Skeletal muscle satellite cell (primary cell): ENCODE results near the gene SYVN1.
A peak's percentile ranks its signal among the peaks of the same experiment; 100 is the strongest.

ENCODE experiments used
- H3K27me3 ChIP-seq: 2 replicates; pipeline ENCODE4 v1.7.0; 2013; ENCODE audit warnings: low read length; ENCODE audit not compliant: control insufficient read depth, insufficient read depth
- H3K36me3 ChIP-seq: 2 replicates; pipeline ENCODE4 v1.7.0; 2013; ENCODE audit warnings: mild to moderate bottlenecking, control low read depth, low read length; ENCODE audit not compliant: insufficient read depth
- H3K4me1 ChIP-seq: 2 replicates; pipeline ENCODE4 v1.7.0; 2013; ENCODE audit warnings: low read length; ENCODE audit not compliant: control insufficient read depth, insufficient read depth
- H3K4me2 ChIP-seq: 2 replicates; pipeline ENCODE4 v1.7.0; 2013; ENCODE audit warnings: mild to moderate bottlenecking, low read length
- H3K4me3 ChIP-seq: 2 replicates; pipeline ENCODE4 v1.7.0; 2013; ENCODE audit warnings: low read length
- H3K9ac ChIP-seq: 2 replicates; pipeline ENCODE4 v1.7.0; 2013; ENCODE audit warnings: mild to moderate bottlenecking, low read depth, low read length, moderate library complexity
- H3K9me3 ChIP-seq: replicated peaks from 2 replicates; pipeline ENCODE4 v1.7.0; 2013; ENCODE audit warnings: mild to moderate bottlenecking, control low read depth, low read length

Gene SYVN1

GRCh38 chr11:65166893-65167292 is 32.6 kb upstream of the SYVN1 start:
- H3K4me2 ChIP-seq: no peak overlapping the region
- no peaks in the 10 kb centered on the region for H3K9me3 ChIP-seq
- H3K9ac ChIP-seq: no peak overlapping the region

GRCh38 chr11:65165410-65166317 is 31.3 kb upstream of the SYVN1 start:
- H3K4me1 ChIP-seq: peaks cover 8% of the 10 kb centered on the region
- no peak overlapping the region for H3K9ac ChIP-seq
- H3K4me3 ChIP-seq: peak overlapping the region; percentile 3
- H3K4me2 ChIP-seq: peak overlapping the region; percentile 22
- H3K9me3 ChIP-seq: no peaks in the 10 kb centered on the region
- peaks cover 2% of the 10 kb centered on the region for H3K27me3 ChIP-seq
- no peaks in the 10 kb centered on the region for H3K36me3 ChIP-seq

More at GRCh38 chr11:65166893-65167292, 32.6 kb upstream of the SYVN1 start:
- Histone ChIP-seq H3K4me1 (peaks cover 8% of the 10 kb centered on the region), H3K4me3 (no peak overlapping the region), H3K27me3 (no peaks in the 10 kb centered on the region), H3K36me3 (no peaks in the 10 kb centered on the region)

- H3K4me3 ChIP-seq: no peak overlapping the region
- no peaks in the 10 kb centered on the region for H3K4me1 ChIP-seq
- peaks cover 3% of the 10 kb centered on the region for H3K27me3 ChIP-seq
- no peaks in the 10 kb centered on the region for H3K9me3 ChIP-seq
- no peak overlapping the region for H3K4me2 ChIP-seq
- no peaks in the 10 kb centered on the region for H3K36me3 ChIP-seq
- no peak overlapping the region for H3K9ac ChIP-seq
Measured at GRCh38 chr11:65163684-65164083, 29.4 kb upstream of the SYVN1 start.

- Histone ChIP-seq H3K36me3 (no peaks in the 10 kb centered on the region), H3K4me2 (no peak overlapping the region), H3K4me1 (no peaks in the 10 kb centered on the region), H3K27me3 (peaks cover 3% of the 10 kb centered on the region), H3K9ac (no peak overlapping the region), H3K4me3 (no peak overlapping the region), H3K9me3 (no peaks in the 10 kb centered on the region)
Measured at GRCh38 chr11:65160643-65161042, 26.3 kb upstream of the SYVN1 start.

GRCh38 chr11:65159012-65159411 is 24.7 kb upstream of the SYVN1 start:
- H3K9me3 ChIP-seq: no peaks in the 10 kb centered on the region
- no peaks in the 10 kb centered on the region for H3K36me3 ChIP-seq
- H3K4me1 ChIP-seq: no peaks in the 10 kb centered on the region
- peaks cover 3% of the 10 kb centered on the region for H3K27me3 ChIP-seq
- H3K4me3 ChIP-seq: no peak overlapping the region
- H3K9ac ChIP-seq: no peak overlapping the region
- no peak overlapping the region for H3K4me2 ChIP-seq

- H3K4me1 ChIP-seq: no peaks in the 10 kb centered on the region
- no peak overlapping the region for H3K4me2 ChIP-seq
- H3K4me3 ChIP-seq: no peak overlapping the region
- no peak overlapping the region for H3K9ac ChIP-seq
- H3K36me3 ChIP-seq: no peaks in the 10 kb centered on the region
- no peaks in the 10 kb centered on the region for H3K9me3 ChIP-seq
- peaks cover 7% of the 10 kb centered on the region for H3K27me3 ChIP-seq
Measured at GRCh38 chr11:65157336-65157735, 23.0 kb upstream of the SYVN1 start.

- Histone ChIP-seq H3K9ac (no peak overlapping the region), H3K4me1 (no peaks in the 10 kb centered on the region), H3K4me2 (no peak overlapping the region), H3K4me3 (no peak overlapping the region), H3K9me3 (no peaks in the 10 kb centered on the region), H3K36me3 (no peaks in the 10 kb centered on the region), H3K27me3 (peaks cover 10% of the 10 kb centered on the region)
Measured at GRCh38 chr11:65156926-65157325, 22.6 kb upstream of the SYVN1 start.

- H3K9ac ChIP-seq: no peak overlapping the region
- H3K36me3 ChIP-seq: no peaks in the 10 kb centered on the region
- H3K9me3 ChIP-seq: no peaks in the 10 kb centered on the region
- H3K4me1 ChIP-seq: no peaks in the 10 kb centered on the region
- no peak overlapping the region for H3K4me2 ChIP-seq
- H3K27me3 ChIP-seq: peaks cover 10% of the 10 kb centered on the region
- H3K4me3 ChIP-seq: no peak overlapping the region
Measured at GRCh38 chr11:65156256-65156655, 21.9 kb upstream of the SYVN1 start.

- no peak overlapping the region for H3K4me3 ChIP-seq
- H3K4me1 ChIP-seq: peaks cover 17% of the 10 kb centered on the region
- H3K36me3 ChIP-seq: no peaks in the 10 kb centered on the region
Measured at GRCh38 chr11:65152122-65152521, 17.8 kb upstream of the SYVN1 start.

GRCh38 chr11:65151331-65151899 is 17.1 kb upstream of the SYVN1 start:
- H3K27me3 ChIP-seq: peaks cover 7% of the 10 kb centered on the region
- H3K4me2 ChIP-seq: no peak overlapping the region
- H3K4me1 ChIP-seq: peaks cover 17% of the 10 kb centered on the region
- H3K36me3 ChIP-seq: no peaks in the 10 kb centered on the region
- no peak overlapping the region for H3K9ac ChIP-seq
- no peak overlapping the region for H3K4me3 ChIP-seq
- no peaks in the 10 kb centered on the region for H3K9me3 ChIP-seq

More at GRCh38 chr11:65152122-65152521, 17.8 kb upstream of the SYVN1 start:
- Histone ChIP-seq H3K9ac (no peak overlapping the region), H3K27me3 (peaks cover 7% of the 10 kb centered on the region), H3K9me3 (no peaks in the 10 kb centered on the region), H3K4me2 (no peak overlapping the region)

- Histone ChIP-seq H3K9ac (no peak overlapping the region), H3K9me3 (no peaks in the 10 kb centered on the region), H3K4me2 (peak overlapping the region; percentile 56), H3K4me3 (peak overlapping the region; percentile 18), H3K36me3 (no peaks in the 10 kb centered on the region), H3K27me3 (peaks cover 9% of the 10 kb centered on the region), H3K4me1 (peaks cover 17% of the 10 kb centered on the region)
Measured at GRCh38 chr11:65150509-65151299, 16.4 kb upstream of the SYVN1 start.
